SK-N-MC (cell line): ENCODE results near the gene DNAAF1.

Source experiments
- DNase-seq: peaks from one replicate; pipeline ENCODE4 v3.0.0-alpha.2; 2011; ENCODE audit warnings: low read depth, low spot score
- H3K27ac ChIP-seq: fragments of 200-600 bp; sonication (generic); 2 replicates; pipeline ENCODE4 v1.5.1; 2016; ENCODE audit warnings: mixed run types
- H3K36me3 ChIP-seq: fragments of 200-600 bp; sonication (generic); 2 replicates; pipeline ENCODE4 v1.6.1; 2017; ENCODE audit warnings: antibody characterized with exemption, low read length, mixed read lengths; ENCODE audit not compliant: insufficient read depth
- H3K4me3 ChIP-seq: fragments of 200-600 bp; sonication (generic); 2 replicates; pipeline ENCODE4 v1.5.1; 2016
- H3K9ac ChIP-seq: fragments of 200-600 bp; sonication (generic); 2 replicates; pipeline ENCODE4 v1.8.0; 2017; ENCODE audit warnings: mixed run types, mixed read lengths; ENCODE audit not compliant: insufficient read length
- H3K9me3 ChIP-seq: fragments of 200-600 bp; sonication (generic); 2 replicates; pipeline ENCODE4 v1.6.1; 2017; ENCODE audit warnings: low read depth, mild to moderate bottlenecking, antibody characterized with exemption, low read length, moderate library complexity, mixed read lengths
- EZH2 ChIP-seq: fragments of 200-600 bp; sonication (generic); IDR thresholded peaks from one replicate; pipeline ENCODE4 v1.6.1; 2017; ENCODE audit warnings: antibody characterized with exemption
- FOXP2 ChIP-seq: optimal IDR thresholded peaks from 2 replicates; pipeline ENCODE3; 2011; ENCODE audit warnings: mild to moderate bottlenecking, moderate library complexity; ENCODE audit not compliant: insufficient read depth; ENCODE audit errors: extremely low read length, control extremely low read depth
- POLR2AphosphoS5 ChIP-seq: IDR thresholded peaks from 2 replicates; pipeline ENCODE4 v1.6.1; 2012; ENCODE audit warnings: mild to moderate bottlenecking, low read depth, low read length, borderline replicate concordance

DNAAF1 gene

DNA sequence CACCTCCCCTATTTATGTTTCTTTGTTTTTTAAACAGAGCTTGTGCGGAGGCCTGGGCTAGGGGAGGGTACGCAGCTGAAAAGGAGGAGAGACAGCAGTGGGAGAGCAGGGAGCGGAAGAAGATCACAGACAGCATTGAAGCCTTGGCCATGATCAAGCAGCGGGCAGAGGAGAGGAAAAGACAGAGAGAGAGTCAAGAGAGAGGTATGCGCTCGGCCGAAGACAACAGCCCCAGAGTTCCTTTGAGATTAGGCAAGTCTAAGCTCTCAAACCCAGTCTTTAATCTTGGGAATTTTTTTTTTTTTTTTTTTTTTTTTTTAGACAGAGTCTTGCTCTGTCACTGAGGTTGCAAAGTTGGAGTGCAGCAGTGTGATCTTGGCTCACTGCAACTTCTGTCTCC, 20.6 kb downstream of the DNAAF1 start:
- Histone ChIP-seq H3K27ac (no peak overlapping the region), H3K36me3 (no peaks in the 10 kb centered on the region), H3K9me3 (no peaks in the 10 kb centered on the region), H3K4me3 (no peak overlapping the region), H3K9ac (no peak overlapping the region)
- DNase-seq, result no peak
- TF ChIP-seq POLR2AphosphoS5 (no peak), EZH2 (no peak)

DNA sequence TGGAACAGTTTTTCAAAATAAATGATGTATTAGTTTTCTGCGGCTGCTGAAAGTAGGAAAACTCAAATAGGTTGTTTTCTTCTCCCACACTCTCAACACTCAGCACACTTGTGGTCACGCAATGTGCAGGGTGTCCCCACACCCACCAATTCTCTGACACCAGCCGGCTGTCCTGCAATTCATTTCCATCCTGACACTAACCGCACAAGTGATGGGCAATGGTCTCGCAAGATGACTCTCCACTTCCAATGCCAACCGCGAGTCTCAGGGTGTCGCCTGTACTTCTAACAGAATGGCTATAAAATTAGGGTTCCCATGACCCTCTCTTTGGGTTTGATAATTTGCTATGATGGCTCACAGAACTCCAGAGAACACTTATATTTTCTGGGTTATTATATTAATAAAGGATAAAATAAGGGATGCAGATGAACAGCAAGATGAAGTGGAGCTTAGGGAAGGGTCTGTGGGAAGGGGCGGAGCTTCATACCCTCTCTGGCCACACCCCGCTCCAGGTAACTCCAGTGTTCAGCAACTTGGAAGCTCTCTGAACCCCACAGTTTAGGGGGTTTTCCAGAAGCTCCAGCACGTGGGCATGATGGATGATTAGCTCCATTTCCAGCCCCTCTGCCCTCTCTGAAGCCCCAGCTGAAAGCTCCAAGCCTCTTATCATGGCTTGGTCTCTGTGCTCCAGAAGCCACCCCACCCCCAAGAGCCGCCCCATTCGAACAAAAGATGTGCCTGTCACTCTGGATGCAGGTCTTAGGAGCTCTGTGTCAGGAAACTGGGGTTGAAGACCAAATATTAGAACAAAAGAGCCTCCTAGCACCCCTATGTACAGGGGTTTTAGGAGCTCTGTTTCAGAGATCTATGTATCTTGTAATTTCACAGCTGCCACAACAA, 21.9 kb downstream of the DNAAF1 start:
- H3K9me3 ChIP-seq, result no peaks in the 10 kb centered on the region
- H3K36me3 ChIP-seq, result no peaks in the 10 kb centered on the region
- TF ChIP-seq POLR2AphosphoS5 (no peak), EZH2 (no peak), FOXP2 (no peak)
- no peak overlapping the region for H3K9ac ChIP-seq
- no peak for DNase-seq
- H3K27ac ChIP-seq, result no peak overlapping the region
- H3K4me3 ChIP-seq, result no peak overlapping the region

DNA sequence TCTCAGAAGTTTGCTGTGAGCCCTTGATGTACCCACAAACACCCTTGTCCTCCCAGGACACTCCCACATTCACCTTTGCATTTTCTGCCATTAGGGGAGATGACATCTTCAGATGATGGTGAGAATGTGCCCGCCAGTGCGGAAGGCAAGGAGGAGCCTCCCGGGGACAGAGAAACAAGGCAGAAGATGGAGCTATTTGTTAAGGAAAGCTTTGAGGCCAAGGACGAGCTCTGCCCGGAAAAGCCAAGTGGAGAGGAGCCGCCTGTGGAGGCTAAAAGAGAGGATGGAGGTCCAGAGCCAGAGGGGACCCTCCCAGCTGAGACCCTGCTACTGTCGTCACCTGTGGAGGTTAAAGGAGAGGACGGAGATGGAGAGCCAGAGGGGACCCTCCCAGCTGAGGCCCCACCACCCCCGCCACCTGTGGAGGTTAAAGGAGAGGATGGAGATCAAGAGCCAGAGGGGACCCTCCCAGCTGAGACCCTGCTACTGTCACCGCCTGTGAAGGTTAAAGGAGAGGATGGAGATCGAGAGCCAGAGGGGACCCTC, 24.7 kb downstream of the DNAAF1 start:
- TF ChIP-seq EZH2 (no peak), FOXP2 (no peak), POLR2AphosphoS5 (no peak)
- no peak overlapping the region for H3K4me3 ChIP-seq
- no peaks in the 10 kb centered on the region for H3K36me3 ChIP-seq
- no peak overlapping the region for H3K27ac ChIP-seq
- DNase-seq, result no peak
- H3K9ac ChIP-seq, result no peak overlapping the region
- no peaks in the 10 kb centered on the region for H3K9me3 ChIP-seq

DNA sequence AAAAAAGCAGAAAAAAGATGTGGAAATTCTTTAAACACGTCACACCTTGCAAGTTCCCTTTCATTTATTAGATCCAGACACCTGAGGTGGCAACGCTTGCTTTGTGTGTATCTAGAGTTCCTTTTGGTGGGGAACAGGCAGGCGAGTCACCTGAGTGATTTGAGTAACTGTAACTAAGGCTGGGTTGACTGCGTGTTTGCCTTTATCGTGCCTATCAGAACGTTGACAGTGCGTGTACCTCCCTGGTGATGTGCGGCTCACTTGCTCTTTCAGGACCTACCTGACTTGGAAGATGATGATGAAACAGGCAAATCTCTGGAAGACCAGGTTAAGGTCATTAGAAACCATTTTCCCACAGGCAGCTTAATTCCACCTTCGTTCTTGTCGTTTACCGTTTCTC, 29.3 kb downstream of the DNAAF1 start:
- Histone ChIP-seq H3K9ac (no peak overlapping the region), H3K4me3 (no peak overlapping the region), H3K36me3 (no peaks in the 10 kb centered on the region; the same call in 1 of the 2 replicates), H3K27ac (no peak overlapping the region), H3K9me3 (no peaks in the 10 kb centered on the region)
- no peak for DNase-seq
- no peak for TF ChIP-seq FOXP2
- no peak for TF ChIP-seq EZH2
- no peak for TF ChIP-seq POLR2AphosphoS5

DNA sequence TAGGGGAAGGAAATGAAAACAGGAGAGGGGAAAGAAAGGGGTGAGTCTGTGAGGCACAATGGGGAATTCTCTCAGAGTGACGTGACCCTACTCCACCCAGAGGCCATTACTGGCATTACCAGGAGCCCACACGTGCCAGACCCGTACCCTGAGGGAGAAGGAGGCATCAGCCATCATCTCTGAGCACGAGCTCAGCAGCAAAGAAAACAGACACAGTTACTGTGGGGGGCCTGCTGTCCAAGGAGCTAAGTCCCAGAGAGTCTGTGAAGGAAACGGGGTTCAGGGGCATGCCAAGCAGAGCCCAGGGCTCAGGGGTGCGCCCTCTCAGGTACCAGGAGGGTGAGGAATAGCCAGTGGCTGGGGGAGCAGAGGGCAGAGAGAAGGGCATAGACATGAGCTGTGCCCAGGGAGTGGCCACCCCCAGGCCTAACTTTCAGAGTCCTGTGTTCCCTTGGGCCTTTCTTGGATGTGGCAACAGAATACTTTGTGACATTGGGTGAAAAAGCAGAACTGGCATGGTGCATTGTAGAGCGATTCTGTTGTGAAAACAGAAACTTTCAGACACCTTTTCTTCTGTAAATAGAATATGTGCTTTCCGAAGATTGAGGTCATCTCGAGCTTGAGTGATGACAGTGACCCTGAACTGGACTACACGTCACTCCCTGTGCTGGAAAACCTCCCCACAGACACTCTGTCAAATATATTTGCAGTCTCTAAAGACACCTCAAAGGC, 30.4 kb downstream of the DNAAF1 start:
- DNase-seq, result no peak
- Histone ChIP-seq H3K9me3 (no peaks in the 10 kb centered on the region), H3K9ac (no peak overlapping the region), H3K4me3 (no peak overlapping the region), H3K36me3 (no peaks in the 10 kb centered on the region; the same call in 1 of the 2 replicates), H3K27ac (no peak overlapping the region)
- TF ChIP-seq EZH2 (no peak), POLR2AphosphoS5 (no peak), FOXP2 (no peak)

DNA sequence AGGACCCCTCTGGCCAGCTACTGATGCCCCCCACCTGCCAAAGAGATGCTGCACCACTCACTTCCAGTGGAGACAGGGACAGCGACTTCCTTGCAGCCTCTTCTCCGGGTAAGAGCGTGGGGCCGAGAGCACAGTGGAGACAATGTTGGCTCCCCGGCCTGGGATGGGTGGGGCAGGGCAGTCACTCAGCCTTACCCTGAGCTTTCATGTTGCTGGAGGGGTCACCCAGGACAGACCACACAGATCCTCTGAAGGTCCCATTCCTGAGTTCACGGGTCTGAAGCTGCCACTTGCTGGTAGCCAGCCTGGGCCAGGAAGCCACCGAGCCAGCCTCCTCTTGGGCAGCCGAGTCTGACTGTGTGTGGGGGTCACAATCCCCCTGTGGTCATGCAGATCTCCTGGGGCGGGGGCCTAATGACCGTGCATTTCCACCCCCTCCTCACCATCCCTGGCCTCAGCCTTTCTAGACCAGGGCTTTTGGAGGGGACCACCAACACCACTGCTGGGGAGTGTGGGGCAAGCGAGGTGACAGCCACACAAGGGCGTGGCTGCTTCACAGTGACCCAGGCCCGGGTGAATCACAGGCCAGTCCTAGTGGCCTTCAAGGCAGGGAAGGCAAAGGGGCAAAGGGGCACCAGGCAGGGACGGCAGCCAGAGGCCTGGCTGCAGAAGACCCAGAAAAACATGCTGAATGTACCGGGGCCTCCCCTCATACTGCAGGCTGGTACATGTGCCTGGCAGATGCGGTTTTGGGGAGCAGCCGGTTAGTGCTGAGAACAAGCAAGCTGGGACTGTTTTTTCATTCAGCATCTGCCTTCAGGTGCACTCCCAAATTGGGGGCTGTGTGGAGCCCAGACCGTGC, 31.3 kb downstream of the DNAAF1 start:
- no peak for TF ChIP-seq EZH2
- TF ChIP-seq POLR2AphosphoS5, result no peak
- TF ChIP-seq FOXP2, result no peak
- no peak overlapping the region for H3K9ac ChIP-seq
- no peaks in the 10 kb centered on the region; the same call in 1 of the 2 replicates for H3K36me3 ChIP-seq
- H3K9me3 ChIP-seq, result no peaks in the 10 kb centered on the region
- H3K27ac ChIP-seq, result no peak overlapping the region
- no peak for DNase-seq
- H3K4me3 ChIP-seq, result no peak overlapping the region

DNA sequence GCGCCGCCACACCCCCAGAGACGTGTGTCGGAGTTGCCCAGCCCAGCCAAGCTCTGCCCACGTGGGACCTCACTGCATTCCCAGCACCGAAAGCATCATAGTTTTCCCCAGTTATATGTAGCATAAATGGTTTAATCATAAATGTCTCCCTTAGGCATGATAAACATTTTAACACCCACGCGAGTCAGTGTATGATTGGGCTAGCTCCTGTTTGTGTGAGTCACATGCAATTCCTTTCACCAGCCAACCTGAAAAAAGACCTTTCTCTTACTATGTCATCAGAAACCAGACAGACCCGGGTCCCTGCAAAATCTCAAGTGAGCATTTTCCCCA, 32.6 kb downstream of the DNAAF1 start:
- Histone ChIP-seq H3K36me3 (no peaks in the 10 kb centered on the region; the same call in 1 of the 2 replicates), H3K4me3 (no peak overlapping the region), H3K9ac (no peak overlapping the region), H3K27ac (no peak overlapping the region), H3K9me3 (no peaks in the 10 kb centered on the region)
- DNase-seq, result no peak
- TF ChIP-seq POLR2AphosphoS5 (no peak), EZH2 (no peak), FOXP2 (no peak)
